HG03175 (cell line): ENCODE data around the gene EIF4G3.
"Not testable (repeated sequence)": the region's sequence is repeated elsewhere in the genome, so short reads cannot be mapped to it uniquely, and the experiment has no call there.

Experiments
- ATAC-seq: cut with Tn5 transposase; IDR thresholded peaks from one replicate; pipeline ENCODE4 v1.9.1; 2021; ENCODE audit warnings: mild to moderate bottlenecking, moderate library complexity; ENCODE audit not compliant: unreplicated experiment

Gene EIF4G3

GRCh38 chr1:21084111-21084810, 92.4 kb downstream of the EIF4G3 start:
- ATAC-seq = no peak

DNA sequence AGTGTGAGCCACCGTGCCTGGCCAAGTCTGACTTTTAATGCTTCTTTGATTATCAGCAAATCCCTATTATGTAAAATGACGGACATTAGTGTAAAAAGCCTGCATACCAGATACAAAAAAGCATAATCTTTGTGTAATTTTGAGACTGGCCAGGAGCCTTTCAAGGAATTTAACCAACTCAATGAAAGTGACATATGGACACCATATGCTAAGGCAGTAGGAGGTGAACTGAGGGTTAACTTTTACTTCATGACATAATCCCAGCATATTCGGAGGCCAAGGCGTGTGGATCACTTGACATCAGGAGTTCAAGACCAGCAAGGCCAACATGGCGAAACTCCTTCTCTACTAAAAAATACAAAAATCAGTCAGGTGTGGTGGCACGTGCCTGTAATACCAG, 94.6 kb downstream of the EIF4G3 start:
- no peak for ATAC-seq

DNA sequence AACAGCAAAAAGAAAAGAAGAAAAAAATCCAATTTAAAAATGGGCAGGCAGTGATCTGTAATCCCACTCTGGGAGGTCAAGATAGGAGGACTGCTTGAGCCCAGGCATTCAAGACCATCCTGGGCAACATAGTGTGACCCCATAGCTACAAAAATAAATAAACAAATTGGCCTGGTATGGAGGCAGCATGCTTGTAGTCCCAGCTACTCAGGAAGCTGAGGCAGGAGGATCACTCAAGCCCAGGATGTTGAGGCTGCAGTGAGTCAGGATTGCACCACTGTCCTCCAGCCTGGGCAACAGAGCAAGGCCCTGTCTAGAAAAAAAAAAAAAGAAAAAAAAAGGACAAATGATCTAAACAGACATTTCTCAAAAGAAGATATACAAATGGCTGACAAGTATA, 99.6 kb downstream of the EIF4G3 start:
- no peak for ATAC-seq

DNA sequence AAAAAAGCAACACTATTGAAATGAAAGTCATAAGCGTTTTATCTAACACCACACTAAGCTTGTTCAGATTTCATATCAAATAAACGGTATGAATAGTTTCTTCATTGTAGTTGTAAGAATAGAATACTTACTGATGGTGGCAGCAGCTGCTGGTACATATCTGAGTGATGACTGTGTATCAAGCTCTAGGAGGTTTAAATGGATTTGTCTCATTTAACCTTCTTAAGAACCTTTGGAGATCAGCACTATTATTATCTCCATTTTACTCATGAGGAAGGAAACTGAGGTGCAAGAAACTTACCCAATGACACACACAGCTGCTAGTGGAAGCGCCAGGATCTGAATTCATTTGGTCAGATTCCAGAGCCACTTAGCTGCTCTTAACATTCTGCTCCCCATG, 104.0 kb downstream of the EIF4G3 start:
- ATAC-seq = no peak

- ATAC-seq = no peak
Observed at GRCh38 chr1:21069549-21069948, 107.1 kb downstream of the EIF4G3 start.

DNA sequence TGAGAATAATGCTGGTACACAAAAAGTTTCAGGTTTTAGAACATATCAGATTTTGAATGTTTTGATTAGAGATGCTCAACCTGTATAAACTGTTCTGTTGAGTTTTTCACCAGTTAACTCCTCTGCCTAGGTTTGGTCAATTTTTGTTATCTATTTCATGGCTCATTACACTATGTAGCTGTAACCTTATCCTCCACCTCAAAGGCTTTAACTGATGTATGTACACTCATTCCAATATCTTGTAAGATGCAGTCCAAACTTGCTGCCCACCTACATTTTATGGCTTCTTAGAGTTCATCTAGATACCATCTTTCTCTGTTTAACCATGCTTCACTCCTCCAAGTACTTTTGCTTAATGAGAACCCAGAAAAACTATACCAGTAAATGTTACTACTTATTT, 107.8 kb downstream of the EIF4G3 start:
- no peak for ATAC-seq

- no peak for ATAC-seq
Observed at GRCh38 chr1:21067551-21068227, 109.0 kb downstream of the EIF4G3 start.

DNA sequence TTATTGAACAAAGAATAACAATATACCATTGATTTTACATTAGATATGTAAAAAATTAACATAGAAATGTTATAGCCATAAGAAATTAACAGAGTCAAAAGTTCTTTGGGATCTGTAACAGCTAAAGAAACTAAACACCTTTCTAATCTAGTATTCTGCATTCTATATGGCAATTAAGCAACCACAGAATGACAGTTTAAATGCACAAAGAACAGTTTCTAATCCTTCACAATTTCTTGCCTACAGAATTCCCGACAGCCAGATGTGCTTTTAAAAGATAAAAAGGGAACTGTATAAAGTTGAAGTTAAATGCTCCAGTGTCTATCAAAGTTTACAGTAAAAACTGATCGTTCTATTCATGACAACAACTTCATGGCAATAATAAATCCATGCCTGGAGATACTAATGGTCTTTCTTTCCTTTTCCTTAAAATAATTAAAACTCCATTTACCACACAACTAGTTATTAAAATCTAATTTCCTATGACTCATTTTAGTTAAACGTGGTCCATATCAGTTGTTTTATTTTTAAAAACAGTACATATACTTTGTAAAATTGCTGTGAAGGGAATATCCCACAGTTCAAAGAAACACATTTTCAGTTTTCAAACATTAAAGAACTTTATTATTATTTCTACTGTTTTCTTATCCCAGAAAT, 110.2 kb downstream of the EIF4G3 start:
- no peak for ATAC-seq

DNA sequence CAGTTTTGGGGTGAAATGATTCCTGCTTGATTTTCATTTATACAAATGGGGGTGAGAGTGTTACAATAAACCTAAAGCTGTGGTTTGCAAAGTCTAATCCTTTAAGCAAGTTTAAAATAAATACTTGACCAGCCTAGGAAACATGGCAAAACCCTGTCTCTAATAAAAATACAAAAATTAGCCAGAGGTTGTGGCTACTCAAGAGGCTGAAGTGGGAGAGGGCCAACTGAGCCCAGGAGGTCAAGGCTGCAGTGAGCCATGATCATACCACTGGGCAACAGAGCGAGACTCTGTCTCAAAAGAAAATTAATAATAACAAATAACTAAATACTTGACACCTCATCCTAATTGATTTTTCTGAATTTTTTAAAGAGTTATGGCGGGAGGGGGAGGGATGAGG, 110.8 kb downstream of the EIF4G3 start:
- ATAC-seq = no peak

DNA sequence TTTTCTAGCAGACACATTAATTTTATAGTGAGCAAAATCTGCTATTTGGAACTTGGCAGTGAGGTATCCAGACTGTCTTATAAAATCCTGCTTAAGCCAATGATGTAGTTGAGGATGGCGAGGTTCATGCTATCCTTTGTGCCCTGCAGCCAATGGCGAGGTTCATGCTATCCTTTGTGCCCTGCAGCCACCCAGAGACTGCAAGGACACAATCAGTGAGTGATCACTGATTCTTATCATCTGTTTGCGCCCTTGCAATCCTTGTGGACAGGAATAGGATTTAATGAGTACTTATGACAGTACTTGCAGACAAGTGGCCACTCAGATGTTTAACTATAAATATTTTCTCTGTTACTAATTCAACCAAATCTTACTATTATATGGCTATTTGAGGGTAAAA, 112.6 kb downstream of the EIF4G3 start:
- ATAC-seq = no peak

- ATAC-seq = no peak
Observed at GRCh38 chr1:21060523-21060922, 116.2 kb downstream of the EIF4G3 start.

DNA sequence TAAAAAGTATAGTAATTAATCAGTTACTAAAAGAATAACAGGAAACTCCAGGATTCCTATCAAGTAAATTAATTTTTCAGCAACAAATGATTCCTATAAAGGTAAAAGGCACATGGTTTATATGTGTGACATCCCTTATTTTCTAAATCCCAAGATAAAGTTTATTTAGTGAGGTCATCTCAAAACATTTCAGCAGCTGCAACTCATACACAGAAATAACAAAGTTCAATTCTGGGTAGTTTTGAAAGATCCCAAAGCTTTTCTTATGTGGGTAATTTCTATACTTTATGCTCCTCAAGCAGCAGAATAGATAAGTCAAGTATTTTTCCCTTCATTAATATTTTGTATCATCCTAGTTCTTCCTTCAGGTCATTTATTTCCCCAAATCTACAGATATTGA, 117.7 kb downstream of the EIF4G3 start:
- no peak for ATAC-seq

- no peak for ATAC-seq
Observed at GRCh38 chr1:21058035-21058793, 118.5 kb downstream of the EIF4G3 start.

- ATAC-seq = not testable (repeated sequence)
Observed at GRCh38 chr1:21053189-21053928, 123.3 kb downstream of the EIF4G3 start.

DNA sequence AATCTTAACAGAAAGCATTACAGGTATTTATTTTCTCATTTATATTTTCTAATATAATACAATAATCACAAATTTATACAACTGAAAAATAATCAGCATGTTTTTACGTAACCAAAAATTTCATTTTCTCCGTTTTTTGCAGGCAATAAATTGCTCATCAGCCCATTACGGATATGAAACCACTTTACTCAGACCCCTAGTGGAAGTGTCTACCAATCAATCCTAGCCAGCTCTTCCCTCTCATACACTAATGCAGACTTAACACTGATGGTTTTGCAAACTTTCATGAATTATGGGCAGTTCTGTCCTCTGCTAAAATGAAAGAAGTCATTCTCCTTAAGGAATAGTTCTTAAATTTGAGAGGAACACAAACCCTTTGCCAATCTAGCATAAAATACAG, 124.7 kb downstream of the EIF4G3 start:
- ATAC-seq = no peak

DNA sequence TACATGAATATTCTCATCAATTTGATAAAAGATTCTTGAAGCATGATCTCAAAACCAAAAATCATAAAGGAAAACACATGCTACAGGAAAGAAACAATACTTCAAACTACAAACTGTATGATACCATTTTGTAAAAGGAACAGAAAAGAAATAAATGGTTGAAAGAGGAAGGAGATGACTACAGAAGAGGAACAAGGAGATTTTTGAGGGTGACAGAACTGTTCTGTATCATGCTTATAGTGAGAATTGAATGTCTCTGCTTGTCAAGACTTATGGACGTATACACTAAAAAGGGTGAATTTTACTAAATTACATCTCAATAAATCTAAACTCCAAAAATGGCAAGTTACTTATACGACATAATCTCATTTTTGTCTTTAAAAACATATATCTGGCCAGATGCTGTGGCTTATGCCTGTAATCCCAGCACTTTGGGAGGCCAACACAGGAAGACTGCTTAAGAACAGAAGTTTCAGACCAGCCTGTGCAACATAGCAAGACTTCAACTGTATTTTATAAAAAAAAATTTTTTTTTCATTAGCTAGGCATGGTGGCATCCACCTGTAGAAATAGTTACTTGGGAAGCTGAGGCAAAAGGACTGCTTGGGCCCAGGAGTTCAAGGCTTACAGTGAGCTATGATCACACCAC, 125.4 kb downstream of the EIF4G3 start:
- ATAC-seq = no peak

DNA sequence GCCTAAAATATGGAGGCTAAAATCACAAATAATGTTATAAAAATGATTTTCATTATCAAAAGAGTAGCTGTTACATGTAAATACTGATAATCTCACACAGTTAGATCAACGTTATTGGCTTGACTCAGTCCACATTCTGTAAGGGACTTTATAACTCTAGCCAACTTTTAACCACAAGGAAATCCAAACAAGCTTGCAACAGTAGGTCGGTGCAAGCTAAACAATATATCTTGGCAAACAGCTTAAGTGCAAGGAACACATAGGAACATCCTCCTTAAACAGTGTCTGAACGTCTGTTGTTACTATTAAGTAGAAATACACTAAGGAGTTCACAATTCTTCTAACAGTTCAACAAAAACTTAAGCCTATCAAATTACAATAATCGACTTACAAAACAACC, 126.7 kb downstream of the EIF4G3 start:
- ATAC-seq = no peak

GRCh38 chr1:21048462-21048861, 128.2 kb downstream of the EIF4G3 start:
- ATAC-seq = no peak

DNA sequence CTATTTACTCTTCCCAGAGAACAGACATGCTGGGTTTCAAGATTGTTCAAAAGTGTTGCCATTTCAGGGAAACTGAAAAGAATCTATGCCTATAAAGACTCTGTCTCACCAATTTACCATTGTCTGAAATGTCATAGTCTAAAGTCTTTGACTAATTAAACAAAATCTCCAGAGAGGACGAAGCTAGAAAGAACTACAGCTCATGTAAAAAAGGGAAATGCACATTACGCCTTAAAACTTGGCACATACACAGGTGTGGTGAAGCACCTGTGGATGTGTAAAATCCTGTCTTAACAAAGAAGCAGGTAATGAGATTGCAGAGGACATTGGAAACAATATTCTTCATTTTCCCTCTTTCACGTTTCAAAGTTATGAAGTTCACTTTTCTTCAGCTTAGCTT, 130.6 kb downstream of the EIF4G3 start:
- ATAC-seq = no peak

- ATAC-seq = no peak
Observed at GRCh38 chr1:21045351-21045750, 131.3 kb downstream of the EIF4G3 start.
